GM21528 (cell line): Measurements from ENCODE around the gene ACTN2.

ENCODE experiments used
- ATAC-seq: cut with Tn5 transposase; IDR thresholded peaks from one replicate; pipeline ENCODE4 v1.9.1; 2021; ENCODE audit warnings: mild to moderate bottlenecking, moderate library complexity; ENCODE audit not compliant: unreplicated experiment, low FRiP score

ACTN2 gene

DNA sequence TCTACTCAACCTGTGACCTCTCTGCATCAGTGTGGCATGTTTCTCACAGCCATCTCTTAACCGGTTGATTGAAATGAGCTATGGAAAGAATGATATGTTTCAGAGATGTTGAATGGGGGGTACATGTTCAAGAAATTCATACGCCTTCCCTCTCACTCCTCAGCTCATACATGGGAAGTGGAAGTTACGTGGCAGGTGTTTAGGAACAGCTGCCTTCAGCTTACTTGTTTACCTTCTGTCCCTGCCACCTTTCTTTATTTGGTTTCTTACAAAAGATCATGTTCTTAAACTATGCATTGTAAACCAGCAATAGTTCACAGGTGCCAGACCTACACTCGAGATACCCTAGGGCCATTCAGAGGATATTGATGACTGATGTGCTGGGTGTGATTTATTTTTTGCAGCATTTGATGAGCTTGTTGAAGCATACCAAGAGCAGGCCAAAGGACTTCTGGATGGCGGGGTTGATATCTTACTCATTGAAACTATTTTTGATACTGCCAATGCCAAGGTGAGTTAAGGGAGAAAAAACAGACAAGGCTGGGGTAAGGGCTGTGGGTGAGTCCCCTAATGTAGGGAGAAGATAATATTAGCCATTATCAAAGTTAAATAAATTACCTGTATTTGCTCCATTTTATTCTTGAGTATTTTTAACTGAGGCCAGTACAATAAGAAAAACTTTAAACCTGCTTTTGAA is 126.2 kb downstream of the ACTN2 start:
- ATAC-seq: no peak
